Measurements from ENCODE around the gene GALNT18. TPM values are rescaled to one million over a fixed set of nuclear protein-coding genes. Genes with fewer than 3 reads are reported as not detected.

The GALNT18 gene
- total RNA-seq, 2 donors from 2014 or later, result 5.3 to 7.3 TPM

DNA sequence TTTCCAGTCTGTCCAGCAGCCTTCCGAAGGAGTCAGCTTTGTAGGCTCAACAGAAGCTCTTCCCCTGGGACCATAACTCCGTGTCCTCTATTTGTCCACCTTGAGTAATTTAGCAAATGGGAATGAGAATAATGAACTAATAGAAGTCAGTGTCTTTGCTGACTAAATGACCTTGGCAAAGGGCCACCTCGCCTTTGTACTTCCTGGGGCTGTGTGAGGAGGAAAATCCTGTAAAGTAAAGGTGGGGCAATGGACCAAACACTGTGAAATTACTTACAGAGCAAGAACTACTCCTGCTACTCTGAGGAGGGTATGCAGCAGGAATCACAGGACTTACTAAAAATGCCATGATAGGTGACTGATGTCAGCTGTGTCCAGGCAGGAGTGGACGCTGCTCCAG is 232.6 kb downstream of the GALNT18 start:
- Histone ChIP-seq H3K9me3 (no peaks in the 10 kb centered on the region), H3K36me3 (replicated peaks in 1 of 2; ENCODE audit: insufficient read depth in 1 of 2, low read depth in 2 of 2) (no peaks in the 10 kb centered on the region), H3K27me3 (no peaks in the 10 kb centered on the region), H3K27ac (no peak overlapping the region), H3K4me1 (peaks cover 7% of the 10 kb centered on the region), H3K4me3 (no peak overlapping the region)
- ATAC-seq, result no peak
- TF ChIP-seq POLR2A (IDR thresholded peaks at IDR 0.05), result no peak
- TF ChIP-seq, protein P1, sequence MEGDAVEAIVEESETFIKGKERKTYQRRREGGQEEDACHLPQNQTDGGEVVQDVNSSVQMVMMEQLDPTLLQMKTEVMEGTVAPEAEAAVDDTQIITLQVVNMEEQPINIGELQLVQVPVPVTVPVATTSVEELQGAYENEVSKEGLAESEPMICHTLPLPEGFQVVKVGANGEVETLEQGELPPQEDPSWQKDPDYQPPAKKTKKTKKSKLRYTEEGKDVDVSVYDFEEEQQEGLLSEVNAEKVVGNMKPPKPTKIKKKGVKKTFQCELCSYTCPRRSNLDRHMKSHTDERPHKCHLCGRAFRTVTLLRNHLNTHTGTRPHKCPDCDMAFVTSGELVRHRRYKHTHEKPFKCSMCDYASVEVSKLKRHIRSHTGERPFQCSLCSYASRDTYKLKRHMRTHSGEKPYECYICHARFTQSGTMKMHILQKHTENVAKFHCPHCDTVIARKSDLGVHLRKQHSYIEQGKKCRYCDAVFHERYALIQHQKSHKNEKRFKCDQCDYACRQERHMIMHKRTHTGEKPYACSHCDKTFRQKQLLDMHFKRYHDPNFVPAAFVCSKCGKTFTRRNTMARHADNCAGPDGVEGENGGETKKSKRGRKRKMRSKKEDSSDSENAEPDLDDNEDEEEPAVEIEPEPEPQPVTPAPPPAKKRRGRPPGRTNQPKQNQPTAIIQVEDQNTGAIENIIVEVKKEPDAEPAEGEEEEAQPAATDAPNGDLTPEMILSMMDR (IDR thresholded peaks at IDR 0.05), result no peak
- WGBS, 2 donors, result 58 to 64% methylated on average over 4 of the region's 4 CpGs
- peak; percentile 30 to 56 (median 44) for DNase-seq
- intact Hi-C loops (cut with DNase I), result no loop called here

DNA sequence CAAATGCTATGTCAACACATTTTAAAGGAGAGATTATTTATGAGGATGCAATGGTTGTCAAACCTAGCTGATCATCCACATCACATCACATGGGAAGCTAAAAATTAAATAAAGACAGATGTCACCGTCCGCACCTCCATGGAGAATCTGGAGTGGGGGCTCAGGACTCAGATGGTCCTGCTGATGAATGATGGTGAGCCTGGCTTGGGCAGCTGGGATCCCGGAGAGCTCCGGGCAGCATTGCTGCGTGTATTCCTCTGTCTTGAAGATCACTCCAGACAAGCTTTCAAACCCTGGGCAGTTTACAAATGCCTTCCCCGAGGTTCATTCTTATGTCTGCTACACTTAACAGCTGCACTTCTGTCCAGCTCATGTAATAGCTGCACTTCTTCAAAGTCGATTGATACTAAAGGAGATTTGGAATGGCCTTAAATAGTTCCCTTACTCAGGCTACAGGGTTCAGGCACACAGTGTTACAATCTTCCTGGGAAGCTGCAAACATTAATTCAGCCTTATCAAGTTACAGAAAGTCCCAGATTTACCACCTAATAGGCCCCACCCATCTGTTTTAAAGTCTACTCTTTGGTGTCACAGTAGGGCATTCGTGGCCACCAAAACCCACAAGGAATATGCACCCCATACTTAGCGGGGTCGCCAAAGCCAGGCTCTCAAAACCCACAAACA is 234.0 kb downstream of the GALNT18 start:
- no peak for TF ChIP-seq POLR2A (IDR thresholded peaks at IDR 0.05)
- no peaks in the 10 kb centered on the region for H3K27me3 ChIP-seq
- no peak overlapping the region for H3K4me3 ChIP-seq
- DNase-seq (no peak), ATAC-seq (no peak)
- H3K27ac ChIP-seq, result no peak overlapping the region
- H3K4me1 ChIP-seq, result peaks cover 7% of the 10 kb centered on the region
- WGBS, 2 donors, result 79 to 87% methylated on average over 10 of the region's 10 CpGs
- no peaks in the 10 kb centered on the region for H3K36me3 ChIP-seq (replicated peaks in 1 of 2; ENCODE audit: insufficient read depth in 1 of 2, low read depth in 2 of 2)
- intact Hi-C loops (cut with DNase I), result no loop called here
- no peaks in the 10 kb centered on the region for H3K9me3 ChIP-seq

DNA sequence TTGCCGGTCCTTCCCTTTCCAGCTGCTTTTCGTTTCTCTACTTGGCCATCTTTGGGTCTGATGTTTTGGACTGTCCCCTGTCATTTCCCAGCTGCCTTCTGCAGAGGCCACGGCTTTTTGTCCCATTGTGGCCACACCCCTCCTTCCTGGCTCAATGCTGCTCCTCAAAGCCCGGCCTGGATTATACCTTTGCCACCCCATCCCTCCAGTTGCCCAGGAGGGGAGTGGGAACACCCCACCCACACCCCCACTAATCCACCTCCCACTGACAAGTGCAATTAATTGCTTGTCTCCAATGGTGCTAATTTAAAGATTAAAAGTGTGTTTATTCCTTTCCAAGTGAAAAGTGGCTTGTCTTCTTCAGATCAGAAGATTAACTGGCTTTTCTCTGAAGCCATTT is 234.6 kb downstream of the GALNT18 start:
- WGBS, 2 donors, result 66 to 81% methylated on average over 4 of the region's 4 CpGs
- no peaks in the 10 kb centered on the region for H3K36me3 ChIP-seq (replicated peaks in 1 of 2; ENCODE audit: insufficient read depth in 1 of 2, low read depth in 2 of 2)
- H3K9me3 ChIP-seq, result no peaks in the 10 kb centered on the region
- H3K4me3 ChIP-seq, result no peak overlapping the region
- TF ChIP-seq POLR2A (IDR thresholded peaks at IDR 0.05), result no peak
- TF ChIP-seq, protein P1 (IDR thresholded peaks at IDR 0.05), result no peak
- DNase-seq (no peak), ATAC-seq (no peak)
- intact Hi-C loops (cut with DNase I), result no loop called here
- H3K4me1 ChIP-seq, result peaks cover 7% of the 10 kb centered on the region
- H3K27ac ChIP-seq, result no peak overlapping the region
- H3K27me3 ChIP-seq, result no peaks in the 10 kb centered on the region

DNA sequence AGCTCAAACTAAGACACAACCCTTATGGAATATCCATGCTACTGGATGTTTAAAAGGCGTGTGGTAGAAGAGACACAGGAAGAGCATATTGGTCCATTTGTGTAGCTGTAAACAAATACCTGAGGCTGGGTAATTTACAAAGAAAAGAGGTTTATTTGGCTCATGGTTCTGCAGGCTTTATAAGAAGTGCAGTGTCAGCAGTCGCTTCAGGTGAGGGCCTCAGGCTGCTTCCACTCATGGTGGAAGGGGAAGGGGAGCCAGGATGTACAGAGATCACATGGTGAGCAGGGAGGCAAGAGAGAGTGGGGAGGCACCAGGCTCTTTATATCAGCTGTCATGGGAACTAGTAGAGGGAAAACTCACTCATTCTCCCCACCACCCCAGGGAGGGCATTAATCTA is 237.0 kb downstream of the GALNT18 start:
- Histone ChIP-seq H3K27ac (no peak overlapping the region), H3K27me3 (no peaks in the 10 kb centered on the region), H3K36me3 (replicated peaks in 1 of 2; ENCODE audit: insufficient read depth in 1 of 2, low read depth in 2 of 2) (no peaks in the 10 kb centered on the region), H3K4me3 (no peak overlapping the region), H3K9me3 (no peaks in the 10 kb centered on the region), H3K4me1 (peaks cover 7% of the 10 kb centered on the region)
- intact Hi-C loops (cut with DNase I), result no loop called here
- DNase-seq, result no peak
- WGBS, 2 donors, result 93 to 94% methylated on average over 2 of the region's 2 CpGs
- ATAC-seq, result no peak
- TF ChIP-seq, protein P1 (IDR thresholded peaks at IDR 0.05), result no peak
- no peak for TF ChIP-seq POLR2A (IDR thresholded peaks at IDR 0.05)

DNA sequence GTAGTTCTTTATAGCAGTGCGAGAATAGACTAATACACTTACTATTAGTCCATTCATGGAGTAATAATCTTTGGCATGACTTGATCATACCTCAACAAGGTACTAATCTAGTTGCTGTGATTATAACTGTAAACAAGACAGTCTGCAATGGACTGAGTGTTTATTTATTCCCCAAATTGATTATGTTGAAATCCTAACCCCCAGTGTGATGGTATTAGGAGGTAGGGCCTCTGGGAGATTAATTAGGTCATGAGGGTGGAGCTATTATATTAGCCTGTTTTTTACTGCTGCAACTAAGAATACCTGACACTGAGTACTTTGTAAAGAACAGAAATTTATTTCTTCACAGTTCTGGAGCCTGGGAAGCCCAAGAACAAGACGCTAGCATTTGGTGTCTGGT is 237.8 kb downstream of the GALNT18 start:
- DNase-seq, result no peak
- Histone ChIP-seq H3K27ac (no peak overlapping the region), H3K4me3 (no peak overlapping the region), H3K36me3 (replicated peaks in 1 of 2; ENCODE audit: insufficient read depth in 1 of 2, low read depth in 2 of 2) (no peaks in the 10 kb centered on the region), H3K4me1 (peaks cover under 1% of the 10 kb centered on the region), H3K9me3 (no peaks in the 10 kb centered on the region), H3K27me3 (no peaks in the 10 kb centered on the region)
- TF ChIP-seq, protein P1 (IDR thresholded peaks at IDR 0.05), result no peak
- 79 to 88% methylated on average over 2 of the region's 2 CpGs for WGBS, 2 donors
- ATAC-seq, result no peak
- intact Hi-C loops (cut with DNase I), result no loop called here

All from body of pancreas (tissue), 4 donors.